HG02588 (cell line): ENCODE measurements around the gene SMR3B.

Source experiments
- ATAC-seq: cut with Tn5 transposase; IDR thresholded peaks from one replicate; pipeline ENCODE4 v1.9.1; 2021; ENCODE audit warnings: mild to moderate bottlenecking, moderate library complexity; ENCODE audit not compliant: unreplicated experiment

Gene SMR3B

GRCh38 chr4:70382691-70383181 lies at the start of gene SMR3B:
SMR3B (plus strand) TSS chr4:70383131; CDS start chr4:70384511, 1,380 bp downstream.
- ATAC-seq, result no peak

GRCh38 chr4:70334681-70335080 lies 48.2 kb upstream of the SMR3B start, which contains the start of gene CABS1:
CABS1 (plus strand) TSS chr4:70334981; CDS start chr4:70335040, 59 bp downstream.
- ATAC-seq, result no peak

GRCh38 chr4:70336043-70336442 lies 46.9 kb upstream of the SMR3B start:
- no peak for ATAC-seq

- ATAC-seq, result no peak
Observed at GRCh38 chr4:70337886-70338420, 45.0 kb upstream of the SMR3B start.

- ATAC-seq, result no peak
Observed at GRCh38 chr4:70356185-70356584, 26.7 kb upstream of the SMR3B start.

- no peak for ATAC-seq
Observed at GRCh38 chr4:70359115-70359661, 23.7 kb upstream of the SMR3B start.

GRCh38 chr4:70360460-70360859 lies 22.5 kb upstream of the SMR3B start, which contains the start of gene SMR3A:
SMR3A (plus strand) TSS chr4:70360760; CDS start chr4:70362116, 1,356 bp downstream.
- ATAC-seq, result no peak

- no peak for ATAC-seq
Observed at GRCh38 chr4:70364002-70364401, 18.9 kb upstream of the SMR3B start.

GRCh38 chr4:70365479-70365878 lies 17.5 kb upstream of the SMR3B start:
- ATAC-seq, result no peak

GRCh38 chr4:70367813-70368212 lies 15.1 kb upstream of the SMR3B start:
- no peak for ATAC-seq

- ATAC-seq, result no peak
Observed at GRCh38 chr4:70371987-70372386, 10.9 kb upstream of the SMR3B start.

GRCh38 chr4:70372760-70373159 lies 10.2 kb upstream of the SMR3B start:
- ATAC-seq, result no peak

- ATAC-seq, result no peak
Observed at GRCh38 chr4:70380578-70380977, 2.4 kb upstream of the SMR3B start.

- peak; percentile 65 for ATAC-seq
Observed at GRCh38 chr4:70392057-70392776, 9.3 kb downstream of the SMR3B start.

- ATAC-seq, result no peak
Observed at GRCh38 chr4:70397580-70397979, 14.6 kb downstream of the SMR3B start, which contains the start of gene OPRPN. OPRPN (plus strand) TSS chr4:70397940; CDS start chr4:70399286, 1,346 bp downstream.

- no peak for ATAC-seq
Observed at GRCh38 chr4:70399319-70399718, 16.4 kb downstream of the SMR3B start.

- peak; percentile 62 for ATAC-seq
Observed at GRCh38 chr4:70402762-70403161, 19.8 kb downstream of the SMR3B start.

- ATAC-seq, result no peak
Observed at GRCh38 chr4:70405765-70406164, 22.8 kb downstream of the SMR3B start.

- ATAC-seq, result no peak
Observed at GRCh38 chr4:70425306-70425705, 42.4 kb downstream of the SMR3B start.

GRCh38 chr4:70426789-70427188 lies 43.9 kb downstream of the SMR3B start:
- ATAC-seq, result no peak

- ATAC-seq, result no peak
Observed at GRCh38 chr4:70437197-70437596, 54.3 kb downstream of the SMR3B start.
